HUDEP-2 (cell line): ENCODE data around the gene PIP5K1B.
A peak's percentile ranks its signal among the peaks of the same experiment; 100 is the strongest.
"Not testable (repeated sequence)": the region's sequence is repeated elsewhere in the genome, so short reads cannot be mapped to it uniquely, and the experiment has no call there.

Experiments
- DNase-seq, 76 experiments: peaks; one replicate each; lab custom pipeline; 2025; ENCODE audit not compliant: unreplicated experiment in 76 of 76; lab: John Stamatoyannopoulos, UW

The PIP5K1B gene

GRCh38 chr9:69044240-69045219 is 339.5 kb downstream of the PIP5K1B start:
- no peak for DNase-seq

DNA sequence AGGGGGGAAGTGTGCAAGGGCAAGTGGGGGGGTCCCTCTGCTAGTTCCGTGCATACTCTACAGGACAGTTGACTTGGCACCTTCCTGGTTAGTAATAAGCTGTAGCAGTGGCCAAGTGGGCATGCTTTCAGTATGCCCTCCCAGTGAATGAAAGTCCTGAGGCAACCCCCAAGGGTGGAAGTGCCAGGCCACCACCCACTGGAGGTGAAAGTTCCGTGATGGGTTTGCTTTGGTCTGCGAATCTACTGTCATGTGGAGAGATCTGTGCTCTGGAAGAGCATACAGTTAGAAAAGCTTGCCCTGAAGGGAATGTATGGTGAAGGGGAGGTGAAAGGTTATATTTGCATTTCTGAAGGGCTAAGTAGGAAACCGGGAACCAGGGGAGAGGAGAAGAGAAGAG is 340.8 kb downstream of the PIP5K1B start:
- DNase-seq, result no peak

GRCh38 chr9:69046723-69047122 is 341.7 kb downstream of the PIP5K1B start:
- no peak for DNase-seq

GRCh38 chr9:69047371-69047770 is 342.3 kb downstream of the PIP5K1B start:
- DNase-seq, result no peak

GRCh38 chr9:69049094-69049493 is 344.1 kb downstream of the PIP5K1B start:
- no peak for DNase-seq

GRCh38 chr9:69050936-69051335 is 345.9 kb downstream of the PIP5K1B start:
- DNase-seq, result not testable (repeated sequence)

DNA sequence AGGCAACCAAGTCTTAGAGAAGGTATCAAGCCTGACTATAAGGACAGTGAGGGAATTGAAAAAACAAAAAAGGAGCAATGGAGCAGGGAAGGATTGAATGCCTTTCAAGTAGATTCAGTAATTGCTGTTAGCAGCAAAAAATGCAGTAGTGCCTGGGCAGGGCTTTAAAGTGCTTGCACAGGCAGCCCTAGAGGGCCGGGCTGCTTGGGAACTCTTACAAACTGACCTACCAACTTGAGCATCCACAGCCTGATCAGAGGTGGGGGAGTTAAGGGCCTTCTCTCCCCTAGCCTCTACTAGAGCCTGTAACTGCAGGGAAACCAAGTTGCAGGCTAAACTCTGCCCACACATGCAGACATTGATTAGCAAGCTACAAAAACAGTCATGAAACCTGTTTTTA is 349.9 kb downstream of the PIP5K1B start:
- DNase-seq, result no peak

- DNase-seq, result peak in 1 of 76 experiments; percentile 8
These were observed 351.3 kb downstream of the PIP5K1B start for GRCh38 chr9:69056191-69056815.

GRCh38 chr9:69058101-69058500 is 353.1 kb downstream of the PIP5K1B start:
- no peak for DNase-seq
